MCF 10A (cell line): ENCODE data around the gene ITGB8. TPM values are rescaled to one million over a fixed set of nuclear protein-coding genes. Genes with fewer than 3 reads are reported as not detected.
A peak's percentile ranks its signal among the peaks of the same experiment; 100 is the strongest.

Source experiments
- BruUV-seq: library from RNA; stranded (reverse); fragments of 400-500 nt; replicated peaks from 2 replicates; lab custom pipeline; 2021; lab: Mats Ljungman, UMichigan
- CTCF ChIA-PET: fragments of 300-600 bp; sonication (Branson Sonifier 250); formaldehyde crosslinking; extraction: SDS; loops from one replicate; lab custom pipeline; 2021; ENCODE audit warnings: antibody characterized with exemption, inconsistent platforms; lab: Yijun Ruan, JAX
- POLR2A ChIA-PET: fragments of 300-600, 350-650 bp; sonication (Branson Sonifier 250); formaldehyde crosslinking; extraction: SDS; loops from one replicate; lab custom pipeline; 2020; ENCODE audit warnings: antibody characterized with exemption, inconsistent platforms; lab: Yijun Ruan, JAX
- DNase-seq: peaks from one replicate; pipeline ENCODE4 v3.0.0-alpha.2; 2018; ENCODE audit not compliant: unreplicated experiment
- H3K27ac Mint-ChIP-seq: one replicate; pipeline ENCODE4 v1.8.0; 2022; ENCODE audit warnings: mild to moderate bottlenecking, low read depth, mixed read lengths; ENCODE audit not compliant: unreplicated experiment
- H3K27me3 Mint-ChIP-seq: one replicate; pipeline ENCODE4 v1.8.0; 2022; ENCODE audit warnings: mixed read lengths; ENCODE audit not compliant: insufficient read depth, unreplicated experiment
- H3K36me3 Mint-ChIP-seq: one replicate; pipeline ENCODE4 v1.8.0; 2022; ENCODE audit warnings: mild to moderate bottlenecking, moderate library complexity, mixed read lengths; ENCODE audit not compliant: insufficient read depth, unreplicated experiment
- H3K4me1 Mint-ChIP-seq: one replicate; pipeline ENCODE4 v1.8.0; 2022; ENCODE audit warnings: mixed read lengths; ENCODE audit not compliant: insufficient read depth, unreplicated experiment
- H3K4me3 Mint-ChIP-seq: one replicate; pipeline ENCODE4 v1.8.0; 2022; ENCODE audit warnings: mild to moderate bottlenecking, moderate library complexity, mixed read lengths; ENCODE audit not compliant: unreplicated experiment
- H3K9me3 Mint-ChIP-seq: one replicate; pipeline ENCODE4 v1.8.0; 2022; ENCODE audit warnings: mixed read lengths; ENCODE audit not compliant: unreplicated experiment
- CTCF ChIP-seq: fragments of 200-600 bp; IDR thresholded peaks from one replicate; pipeline ENCODE4 v1.8.0; 2022; ENCODE audit warnings: antibody characterized with exemption, mild to moderate bottlenecking; ENCODE audit not compliant: unreplicated experiment
- intact Hi-C: fragments of 100-400 bp; cut with micrococcal nuclease; formaldehyde crosslinking; loops from 2 replicates; pipeline ENCODE4 v1.14.1; 2022
- total RNA-seq: library from RNA; stranded (reverse); gene quantifications from 2 replicates; pipeline ENCODE4 v1.2.3, GENCODE V29; 2022

ITGB8 gene
- total RNA-seq, 1 experiment from 2014 or later = 38.1 TPM

DNA sequence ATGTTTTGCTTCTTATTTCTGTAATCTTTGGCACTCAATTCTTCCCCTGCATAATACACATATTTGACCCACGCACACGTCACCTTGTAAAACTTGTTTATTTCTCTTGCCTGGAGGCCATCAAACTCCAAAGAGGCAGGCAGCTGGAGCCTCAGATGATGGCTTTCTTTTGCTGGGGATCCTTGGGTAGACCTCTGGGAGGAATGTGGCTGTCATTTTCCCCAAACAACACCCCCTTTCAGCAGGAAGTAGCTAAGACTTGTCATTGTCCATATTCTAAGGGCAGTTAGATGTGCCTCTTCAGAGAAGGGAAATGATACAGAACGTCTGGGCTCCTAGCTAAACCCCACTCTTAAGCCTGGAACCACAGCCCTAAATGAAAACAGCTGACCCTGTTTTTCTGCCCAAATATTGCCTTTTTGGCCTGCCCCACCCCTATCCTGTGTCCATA, 111.3 kb downstream of the ITGB8 start:
- H3K27me3 Mint-ChIP-seq = no peaks in the 10 kb centered on the region
- no peak for TF ChIP-seq CTCF
- CTCF ChIA-PET = interaction anchor here (0.9 to 1.0 kb wide), 2 partner anchors 11 to 27 kb away, joined by 3 to 4 read pairs; no protein-coding TSS in a partner anchor

DNA sequence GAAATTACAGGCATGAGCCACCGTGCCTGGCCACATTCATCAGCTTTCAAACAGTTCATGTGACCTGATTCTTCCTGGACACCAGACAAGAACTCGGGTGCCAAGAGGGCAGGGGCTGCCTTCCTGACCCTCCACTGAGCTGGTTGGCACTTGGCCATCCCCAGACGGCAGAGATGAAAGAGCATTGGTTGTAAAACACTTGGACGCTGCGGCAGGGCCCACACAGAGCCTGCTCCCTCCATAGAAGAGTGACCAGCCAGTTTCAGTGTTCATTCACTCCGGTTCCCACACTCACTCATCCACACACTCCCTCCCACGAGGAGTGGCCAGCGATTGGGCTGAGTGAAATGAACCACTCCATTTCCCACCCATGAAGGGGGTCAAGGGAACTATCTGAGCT, 112.3 kb downstream of the ITGB8 start:
- ChIA-PET POLR2A (no interaction called here), CTCF (interaction anchor here (1.0 to 1.4 kb wide), 2 partner anchors 11 to 12 kb away, joined by 3 to 5 read pairs; no protein-coding TSS in a partner anchor)
- intact Hi-C loops = no loop called here
- no TSS peak for BruUV-seq
- Mint-ChIP-seq H3K4me1 (no peaks in the 10 kb centered on the region), H3K4me3 (no peak overlapping the region), H3K36me3 (no peaks in the 10 kb centered on the region), H3K9me3 (no peaks in the 10 kb centered on the region), H3K27me3 (no peaks in the 10 kb centered on the region), H3K27ac (no peak overlapping the region)
- DNase-seq = no peak
- no peak for TF ChIP-seq CTCF

More for the DNA sequence above, 111.3 kb downstream of the ITGB8 start:
- Mint-ChIP-seq H3K4me3 (no peak overlapping the region), H3K9me3 (no peaks in the 10 kb centered on the region), H3K4me1 (no peaks in the 10 kb centered on the region), H3K36me3 (no peaks in the 10 kb centered on the region), H3K27ac (no peak overlapping the region)
- intact Hi-C loops = loop anchor here (2.0 kb wide), 1 partner anchor 111 kb away; the partner anchor contains the start of gene ITGB8
- POLR2A ChIA-PET = interaction anchor here (1.1 kb wide), 1 partner anchor 34 kb away, joined by 3 read pairs; no protein-coding TSS in a partner anchor
- peak; percentile 27 for DNase-seq
- BruUV-seq = no TSS peak

DNA sequence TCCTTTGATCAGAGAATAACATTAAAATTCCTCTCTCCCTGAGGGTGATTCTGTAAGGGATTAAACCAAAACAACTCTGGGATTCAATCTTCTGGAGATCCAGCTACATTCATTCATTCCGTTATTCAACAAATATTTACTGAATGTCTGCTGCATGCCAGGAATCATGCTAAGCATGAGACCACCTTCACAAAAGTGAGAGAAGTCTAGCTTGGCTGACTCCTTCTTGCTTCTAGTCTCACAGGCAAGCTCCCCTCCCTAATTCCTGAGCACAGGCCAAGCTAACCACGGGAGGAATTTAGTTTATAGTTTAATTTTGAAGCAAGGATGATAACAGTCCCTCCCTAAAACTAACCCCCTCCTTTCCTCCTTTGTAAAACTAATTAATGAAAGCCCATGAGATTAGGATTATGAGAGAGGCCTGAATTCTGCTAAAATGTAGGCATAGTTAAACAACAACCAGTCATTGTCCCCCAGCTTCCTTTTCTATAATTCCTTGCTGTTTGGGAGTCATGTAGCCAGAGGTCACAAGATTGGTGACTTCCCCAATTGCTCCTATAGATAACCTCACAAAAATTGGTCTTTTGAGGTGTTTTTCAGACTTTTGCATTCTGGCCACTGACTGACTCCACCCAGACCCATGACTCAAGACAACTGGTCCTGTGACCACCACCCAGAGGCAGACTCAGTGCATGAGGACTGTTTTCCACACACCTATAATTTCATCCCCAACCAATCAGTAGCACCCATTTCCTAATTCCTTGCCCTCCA, 113.5 kb downstream of the ITGB8 start:
- Mint-ChIP-seq H3K27ac (no peak overlapping the region), H3K36me3 (no peaks in the 10 kb centered on the region), H3K4me1 (no peaks in the 10 kb centered on the region), H3K4me3 (no peak overlapping the region), H3K27me3 (no peaks in the 10 kb centered on the region), H3K9me3 (no peaks in the 10 kb centered on the region)
- no peak for DNase-seq
- no TSS peak for BruUV-seq
- ChIA-PET POLR2A (interaction anchor here (0.7 to 1.1 kb wide), 2 partner anchors 8 to 114 kb away, joined by 3 read pairs; no protein-coding TSS in a partner anchor), CTCF (interaction anchor here (0.7 to 1.4 kb wide), 2 partner anchors 12 to 152 kb away, joined by 3 to 5 read pairs; no protein-coding TSS in a partner anchor)
- intact Hi-C loops = no loop called here
- TF ChIP-seq CTCF = no peak

- Mint-ChIP-seq H3K27me3 (no peaks in the 10 kb centered on the region), H3K36me3 (no peaks in the 10 kb centered on the region), H3K9me3 (no peaks in the 10 kb centered on the region), H3K4me3 (no peak overlapping the region), H3K4me1 (no peaks in the 10 kb centered on the region), H3K27ac (no peak overlapping the region)
- intact Hi-C loops = no loop called here
- TF ChIP-seq CTCF = no peak
- no TSS peak for BruUV-seq
- POLR2A ChIA-PET = interaction anchor here (0.8 kb wide), 1 partner anchor 10 kb away, joined by 3 read pairs; no protein-coding TSS in a partner anchor
- no peak for DNase-seq
- CTCF ChIA-PET = interaction anchor here (0.8 kb wide), 1 partner anchor 24 kb away, joined by 3 read pairs; no protein-coding TSS in a partner anchor
Measured at GRCh38 chr7:20447021-20447650, 116.4 kb downstream of the ITGB8 start.
